Measurements from ENCODE around the gene SLC35B2.
A peak's percentile ranks its signal among the peaks of the same experiment; 100 is the strongest.

The SLC35B2 gene

DNA sequence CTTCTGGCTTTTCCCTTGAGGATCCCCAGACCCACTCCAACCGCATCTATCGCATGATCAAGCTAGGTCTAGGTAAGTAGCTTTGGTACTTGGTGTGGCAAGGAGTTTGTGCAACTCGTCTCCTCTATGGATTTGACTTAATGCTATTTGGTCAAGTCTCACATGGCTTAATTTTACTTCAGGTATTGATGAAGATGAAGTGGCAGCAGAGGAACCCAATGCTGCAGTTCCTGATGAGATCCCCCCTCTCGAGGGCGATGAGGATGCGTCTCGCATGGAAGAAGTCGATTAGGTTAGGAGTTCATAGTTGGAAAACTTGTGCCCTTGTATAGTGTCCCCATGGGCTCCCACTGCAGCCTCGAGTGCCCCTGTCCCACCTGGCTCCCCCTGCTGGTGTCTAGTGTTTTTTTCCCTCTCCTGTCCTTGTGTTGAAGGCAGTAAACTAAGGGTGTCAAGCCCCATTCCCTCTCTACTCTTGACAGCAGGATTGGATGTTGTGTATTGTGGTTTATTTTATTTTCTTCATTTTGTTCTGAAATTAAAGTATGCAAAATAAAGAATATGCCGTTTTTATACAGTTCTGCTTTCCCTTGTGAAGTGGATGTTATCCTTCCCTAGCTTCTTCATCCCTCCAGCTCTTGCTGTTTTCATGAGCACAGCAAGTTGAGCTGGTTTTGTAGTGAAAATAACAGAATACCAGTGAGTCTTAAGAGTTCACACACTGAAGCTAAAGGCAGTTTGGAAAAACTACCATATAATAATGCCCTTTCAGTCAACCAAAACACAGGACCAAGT is 3.8 kb downstream of the SLC35B2 start:
- TF ChIP-seq, protein P1, sequence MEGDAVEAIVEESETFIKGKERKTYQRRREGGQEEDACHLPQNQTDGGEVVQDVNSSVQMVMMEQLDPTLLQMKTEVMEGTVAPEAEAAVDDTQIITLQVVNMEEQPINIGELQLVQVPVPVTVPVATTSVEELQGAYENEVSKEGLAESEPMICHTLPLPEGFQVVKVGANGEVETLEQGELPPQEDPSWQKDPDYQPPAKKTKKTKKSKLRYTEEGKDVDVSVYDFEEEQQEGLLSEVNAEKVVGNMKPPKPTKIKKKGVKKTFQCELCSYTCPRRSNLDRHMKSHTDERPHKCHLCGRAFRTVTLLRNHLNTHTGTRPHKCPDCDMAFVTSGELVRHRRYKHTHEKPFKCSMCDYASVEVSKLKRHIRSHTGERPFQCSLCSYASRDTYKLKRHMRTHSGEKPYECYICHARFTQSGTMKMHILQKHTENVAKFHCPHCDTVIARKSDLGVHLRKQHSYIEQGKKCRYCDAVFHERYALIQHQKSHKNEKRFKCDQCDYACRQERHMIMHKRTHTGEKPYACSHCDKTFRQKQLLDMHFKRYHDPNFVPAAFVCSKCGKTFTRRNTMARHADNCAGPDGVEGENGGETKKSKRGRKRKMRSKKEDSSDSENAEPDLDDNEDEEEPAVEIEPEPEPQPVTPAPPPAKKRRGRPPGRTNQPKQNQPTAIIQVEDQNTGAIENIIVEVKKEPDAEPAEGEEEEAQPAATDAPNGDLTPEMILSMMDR (IDR thresholded peaks at IDR 0.05), result peak; percentile 51

DNA sequence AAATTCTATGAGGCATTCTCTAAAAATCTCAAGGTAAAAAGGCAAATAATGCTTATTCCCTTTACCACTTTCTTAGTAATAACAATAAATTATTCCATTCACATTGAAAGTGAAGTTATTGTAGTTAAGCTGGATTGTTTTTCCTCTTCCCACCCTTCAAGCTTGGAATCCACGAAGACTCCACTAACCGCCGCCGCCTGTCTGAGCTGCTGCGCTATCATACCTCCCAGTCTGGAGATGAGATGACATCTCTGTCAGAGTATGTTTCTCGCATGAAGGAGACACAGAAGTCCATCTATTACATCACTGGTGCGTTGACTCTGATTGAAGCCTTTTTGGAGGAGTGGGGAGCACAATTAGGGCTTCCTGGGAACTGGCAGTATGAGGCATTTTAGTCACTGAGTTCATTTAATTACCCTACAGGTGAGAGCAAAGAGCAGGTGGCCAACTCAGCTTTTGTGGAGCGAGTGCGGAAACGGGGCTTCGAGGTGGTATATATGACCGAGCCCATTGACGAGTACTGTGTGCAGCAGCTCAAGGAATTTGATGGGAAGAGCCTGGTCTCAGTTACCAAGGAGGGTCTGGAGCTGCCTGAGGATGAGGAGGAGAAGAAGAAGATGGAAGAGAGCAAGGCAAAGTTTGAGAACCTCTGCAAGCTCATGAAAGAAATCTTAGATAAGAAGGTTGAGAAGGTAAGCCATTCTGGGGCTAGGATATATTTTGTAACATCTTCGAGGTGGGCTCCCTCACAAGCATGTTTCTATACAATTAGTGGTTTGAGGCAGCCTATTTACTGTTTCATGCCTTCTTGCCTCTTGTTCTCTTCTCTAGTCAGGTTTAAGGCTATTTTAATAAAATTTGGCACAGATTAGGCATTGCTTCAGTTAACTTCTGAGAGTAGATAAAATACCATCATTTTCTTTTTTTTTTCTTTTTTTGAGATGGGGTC is 5.5 kb downstream of the SLC35B2 start:
- TF ChIP-seq, protein P1 (IDR thresholded peaks at IDR 0.05), result no peak

DNA sequence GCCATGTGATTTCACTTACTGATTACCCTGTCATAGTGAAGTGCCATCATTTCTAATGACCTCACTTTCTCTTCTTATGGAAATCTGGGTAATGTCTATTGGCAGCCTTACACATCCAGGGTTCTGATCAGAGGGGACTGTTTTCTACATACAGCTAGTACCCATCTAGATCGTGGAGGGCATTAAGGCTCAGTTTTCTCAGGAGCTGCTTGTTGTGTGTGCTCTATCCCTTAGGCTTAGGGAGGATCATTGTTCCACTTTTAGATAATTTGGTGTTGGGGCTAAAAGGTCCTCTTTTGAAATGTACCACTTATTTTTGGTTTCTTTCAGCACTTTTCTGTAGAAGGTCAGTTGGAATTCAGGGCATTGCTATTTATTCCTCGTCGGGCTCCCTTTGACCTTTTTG is 6.6 kb downstream of the SLC35B2 start:
- TF ChIP-seq, protein P1 (IDR thresholded peaks at IDR 0.05), result no peak

DNA sequence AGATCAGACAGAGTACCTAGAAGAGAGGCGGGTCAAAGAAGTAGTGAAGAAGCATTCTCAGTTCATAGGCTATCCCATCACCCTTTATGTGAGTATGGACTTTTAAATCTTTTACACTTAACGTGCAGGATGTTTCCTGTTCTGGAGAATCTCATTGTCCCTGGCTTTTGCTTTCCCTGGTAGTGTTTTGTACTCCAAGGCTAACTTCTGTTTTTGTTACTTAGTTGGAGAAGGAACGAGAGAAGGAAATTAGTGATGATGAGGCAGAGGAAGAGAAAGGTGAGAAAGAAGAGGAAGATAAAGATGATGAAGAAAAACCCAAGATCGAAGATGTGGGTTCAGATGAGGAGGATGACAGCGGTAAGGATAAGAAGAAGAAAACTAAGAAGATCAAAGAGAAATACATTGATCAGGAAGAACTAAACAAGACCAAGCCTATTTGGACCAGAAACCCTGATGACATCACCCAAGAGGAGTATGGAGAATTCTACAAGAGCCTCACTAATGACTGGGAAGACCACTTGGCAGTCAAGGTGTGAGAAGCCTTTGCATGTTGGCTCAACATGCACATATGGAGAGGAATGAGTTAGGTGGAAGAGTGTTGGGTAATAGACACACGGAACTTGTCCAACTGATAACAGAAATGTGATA is 7.1 kb downstream of the SLC35B2 start:
- TF ChIP-seq, protein P1 (IDR thresholded peaks at IDR 0.05), result no peak

DNA sequence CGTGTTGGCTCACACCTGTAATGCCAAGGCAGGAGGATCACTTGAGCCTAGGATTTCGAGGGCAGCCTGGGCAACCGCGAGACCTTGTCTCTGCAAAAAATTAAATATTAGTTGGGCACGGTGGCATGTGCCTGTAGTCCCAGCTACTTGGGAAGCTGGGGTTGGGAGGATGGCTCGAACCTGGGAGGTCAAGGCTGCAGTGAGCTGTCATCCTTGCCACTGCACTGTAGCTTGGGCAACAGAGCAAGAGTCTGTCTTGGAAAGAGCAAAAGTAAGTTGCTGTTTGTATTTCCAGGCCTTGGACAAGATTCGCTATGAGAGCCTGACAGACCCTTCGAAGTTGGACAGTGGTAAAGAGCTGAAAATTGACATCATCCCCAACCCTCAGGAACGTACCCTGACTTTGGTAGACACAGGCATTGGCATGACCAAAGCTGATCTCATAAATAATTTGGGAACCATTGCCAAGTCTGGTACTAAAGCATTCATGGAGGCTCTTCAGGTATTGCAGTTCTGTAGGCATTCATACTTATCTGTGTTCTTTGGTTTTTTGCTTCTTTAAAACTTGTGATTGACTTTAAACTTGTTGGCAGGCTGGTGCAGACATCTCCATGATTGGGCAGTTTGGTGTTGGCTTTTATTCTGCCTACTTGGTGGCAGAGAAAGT is 8.1 kb downstream of the SLC35B2 start:
- TF ChIP-seq, protein P1 (IDR thresholded peaks at IDR 0.05), result no peak

DNA sequence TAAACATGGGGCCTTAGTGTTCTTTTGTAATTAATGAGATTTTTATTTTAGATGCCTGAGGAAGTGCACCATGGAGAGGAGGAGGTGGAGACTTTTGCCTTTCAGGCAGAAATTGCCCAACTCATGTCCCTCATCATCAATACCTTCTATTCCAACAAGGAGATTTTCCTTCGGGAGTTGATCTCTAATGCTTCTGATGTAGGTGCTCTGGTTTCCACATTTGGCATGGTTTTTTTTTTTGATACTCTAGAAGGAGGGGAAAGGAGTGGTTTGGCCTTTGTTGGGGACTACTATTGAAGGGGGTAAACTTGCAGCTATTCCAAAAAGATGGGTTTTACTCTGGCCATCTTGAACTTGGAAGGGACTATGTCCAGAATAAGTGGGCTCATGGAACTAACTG is 8.7 kb downstream of the SLC35B2 start:
- TF ChIP-seq, protein P1 (IDR thresholded peaks at IDR 0.05), result no peak
